ENCODE measurements around the gene FUT6. TPM values are rescaled to one million over a fixed set of nuclear protein-coding genes. Genes with fewer than 3 reads are reported as not detected.
"Not testable (repeated sequence)": the region's sequence is repeated elsewhere in the genome, so short reads cannot be mapped to it uniquely, and the experiment has no call there.

The FUT6 gene
- total RNA-seq, 1 donor from 2014 or later, result not detected

- Histone ChIP-seq H3K4me1 (ENCODE audit: control insufficient read depth in 3 of 3, insufficient read depth in 3 of 3, low read length in 3 of 3) (peaks cover 7 to 8% (median 8%) of the 10 kb centered on the region in 3 donors), H3K27ac (ENCODE audit: low read depth, low read length) (no peak overlapping the region), H3K36me3 (ENCODE audit: control insufficient read depth in 3 of 3, insufficient read depth in 3 of 3, low read length in 3 of 3) (no peaks in the 10 kb centered on the region), H3K9ac (ENCODE audit: low read depth in 1 of 3, low read length in 3 of 3) (no peak overlapping the region), H3K27me3 (ENCODE audit: control insufficient read depth in 3 of 3, insufficient read depth in 3 of 3, low read length in 3 of 3) (peaks cover 0 to 21% (median 6%) of the 10 kb centered on the region in 3 donors), H3K9me3 (ENCODE audit: control insufficient read depth in 3 of 3, low read length in 3 of 3) (no peaks in the 10 kb centered on the region), H3K4me3 (ENCODE audit: low read length in 3 of 3) (no peak overlapping the region)
These were observed 37.9 kb upstream of the FUT6 start for GRCh38 chr19:5877427-5877826.

DNA sequence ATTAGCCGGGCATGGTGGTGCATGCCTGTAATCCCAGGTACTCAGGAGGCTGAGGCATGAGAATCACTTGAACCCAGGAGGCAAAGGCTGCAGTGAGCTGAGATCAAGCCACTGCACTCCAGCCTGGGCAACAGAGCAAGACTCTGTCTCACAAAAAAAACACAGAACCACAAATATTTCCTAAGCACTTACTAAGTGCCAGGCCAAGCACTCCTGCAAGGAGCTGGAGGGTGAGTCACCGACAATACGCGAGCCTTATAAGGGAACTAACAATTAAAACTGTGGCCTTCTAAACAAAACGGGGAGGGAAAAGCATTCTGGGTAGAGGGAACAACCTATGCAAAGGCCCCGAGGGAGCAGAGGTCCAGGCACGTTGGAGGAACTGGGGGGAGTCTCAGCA lies 35.0 kb upstream of the FUT6 start:
- not testable (repeated sequence) for H3K27ac ChIP-seq (ENCODE audit: low read depth, low read length); H3K4me1 ChIP-seq (ENCODE audit: control insufficient read depth in 3 of 3, insufficient read depth in 3 of 3, low read length in 3 of 3); H3K9ac ChIP-seq (ENCODE audit: low read depth in 1 of 3, low read length in 3 of 3); H3K36me3 ChIP-seq (ENCODE audit: control insufficient read depth in 3 of 3, insufficient read depth in 3 of 3, low read length in 3 of 3); H3K4me3 ChIP-seq (ENCODE audit: low read length in 3 of 3); H3K9me3 ChIP-seq (ENCODE audit: control insufficient read depth in 3 of 3, low read length in 3 of 3)
- peaks cover 0 to 17% (median 6%) of the 10 kb centered on the region in 3 donors for H3K27me3 ChIP-seq (ENCODE audit: control insufficient read depth in 3 of 3, insufficient read depth in 3 of 3, low read length in 3 of 3)

DNA sequence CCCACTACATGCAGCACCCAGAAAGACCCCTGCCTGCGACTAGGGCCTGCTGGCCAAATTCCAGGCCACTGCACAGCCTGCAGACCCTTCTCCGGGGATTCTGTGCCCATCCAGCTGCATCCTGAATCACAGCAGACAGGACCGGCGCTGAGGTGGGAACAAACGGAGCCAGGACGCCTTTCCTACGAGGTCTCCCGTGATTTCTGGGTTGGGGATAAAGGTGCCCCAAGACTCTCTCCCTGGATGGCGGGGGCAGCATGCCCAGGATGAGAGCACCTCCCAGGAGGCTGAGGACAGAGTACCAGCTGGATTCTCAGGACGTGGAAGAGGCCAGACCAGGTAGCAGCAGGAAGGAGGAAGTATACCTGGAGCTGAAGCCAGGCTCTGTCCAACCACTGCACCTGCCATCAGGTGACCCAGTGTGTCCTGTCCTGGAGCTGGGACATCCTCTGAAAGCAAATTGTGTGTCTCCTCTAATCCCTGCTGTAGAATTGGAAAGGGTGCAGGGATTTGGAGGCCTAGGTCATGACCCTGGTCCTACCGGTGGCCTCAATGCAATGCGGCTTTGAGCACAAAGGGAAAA lies 34.2 kb upstream of the FUT6 start:
- Histone ChIP-seq H3K9me3 (ENCODE audit: control insufficient read depth in 3 of 3, low read length in 3 of 3) (no peaks in the 10 kb centered on the region), H3K4me3 (ENCODE audit: low read length in 3 of 3) (no peak overlapping the region), H3K4me1 (ENCODE audit: control insufficient read depth in 3 of 3, insufficient read depth in 3 of 3, low read length in 3 of 3) (no peaks in the 10 kb centered on the region), H3K9ac (ENCODE audit: low read depth in 1 of 3, low read length in 3 of 3) (no peak overlapping the region), H3K27ac (ENCODE audit: low read depth, low read length) (no peak overlapping the region), H3K36me3 (ENCODE audit: control insufficient read depth in 3 of 3, insufficient read depth in 3 of 3, low read length in 3 of 3) (no peaks in the 10 kb centered on the region), H3K27me3 (ENCODE audit: control insufficient read depth in 3 of 3, insufficient read depth in 3 of 3, low read length in 3 of 3) (peaks cover 0 to 12% (median 6%) of the 10 kb centered on the region in 3 donors)

DNA sequence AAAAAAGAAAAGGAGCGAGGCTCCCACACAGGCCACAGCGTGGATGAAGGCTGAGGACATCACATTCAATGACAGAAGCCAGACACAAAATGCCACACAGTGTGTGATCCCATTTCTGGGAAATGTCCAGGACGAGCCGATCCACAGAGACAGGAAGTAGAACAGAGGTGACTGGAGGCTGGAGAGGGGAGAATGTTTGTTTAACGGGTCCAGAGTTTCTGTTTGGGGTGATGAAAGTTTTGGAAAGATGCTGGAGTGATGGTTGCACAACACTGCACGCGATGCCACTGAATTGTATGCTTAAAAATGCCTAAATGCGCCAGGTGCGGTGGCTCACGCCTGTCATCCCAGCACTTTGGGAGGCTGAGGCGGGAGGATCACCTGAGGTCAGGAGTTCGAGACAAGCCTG lies 31.5 kb upstream of the FUT6 start:
- peaks cover 0 to 5% (median 3%) of the 10 kb centered on the region in 3 donors for H3K27me3 ChIP-seq (ENCODE audit: control insufficient read depth in 3 of 3, insufficient read depth in 3 of 3, low read length in 3 of 3)
- no peak overlapping the region for H3K9ac ChIP-seq (ENCODE audit: low read depth in 1 of 3, low read length in 3 of 3)
- H3K27ac ChIP-seq (ENCODE audit: low read depth, low read length), result no peak overlapping the region
- no peaks in the 10 kb centered on the region for H3K4me1 ChIP-seq (ENCODE audit: control insufficient read depth in 3 of 3, insufficient read depth in 3 of 3, low read length in 3 of 3)
- no peak overlapping the region for H3K4me3 ChIP-seq (ENCODE audit: low read length in 3 of 3)
- H3K9me3 ChIP-seq (ENCODE audit: control insufficient read depth in 3 of 3, low read length in 3 of 3), result no peaks in the 10 kb centered on the region
- no peaks in the 10 kb centered on the region for H3K36me3 ChIP-seq (ENCODE audit: control insufficient read depth in 3 of 3, insufficient read depth in 3 of 3, low read length in 3 of 3)

DNA sequence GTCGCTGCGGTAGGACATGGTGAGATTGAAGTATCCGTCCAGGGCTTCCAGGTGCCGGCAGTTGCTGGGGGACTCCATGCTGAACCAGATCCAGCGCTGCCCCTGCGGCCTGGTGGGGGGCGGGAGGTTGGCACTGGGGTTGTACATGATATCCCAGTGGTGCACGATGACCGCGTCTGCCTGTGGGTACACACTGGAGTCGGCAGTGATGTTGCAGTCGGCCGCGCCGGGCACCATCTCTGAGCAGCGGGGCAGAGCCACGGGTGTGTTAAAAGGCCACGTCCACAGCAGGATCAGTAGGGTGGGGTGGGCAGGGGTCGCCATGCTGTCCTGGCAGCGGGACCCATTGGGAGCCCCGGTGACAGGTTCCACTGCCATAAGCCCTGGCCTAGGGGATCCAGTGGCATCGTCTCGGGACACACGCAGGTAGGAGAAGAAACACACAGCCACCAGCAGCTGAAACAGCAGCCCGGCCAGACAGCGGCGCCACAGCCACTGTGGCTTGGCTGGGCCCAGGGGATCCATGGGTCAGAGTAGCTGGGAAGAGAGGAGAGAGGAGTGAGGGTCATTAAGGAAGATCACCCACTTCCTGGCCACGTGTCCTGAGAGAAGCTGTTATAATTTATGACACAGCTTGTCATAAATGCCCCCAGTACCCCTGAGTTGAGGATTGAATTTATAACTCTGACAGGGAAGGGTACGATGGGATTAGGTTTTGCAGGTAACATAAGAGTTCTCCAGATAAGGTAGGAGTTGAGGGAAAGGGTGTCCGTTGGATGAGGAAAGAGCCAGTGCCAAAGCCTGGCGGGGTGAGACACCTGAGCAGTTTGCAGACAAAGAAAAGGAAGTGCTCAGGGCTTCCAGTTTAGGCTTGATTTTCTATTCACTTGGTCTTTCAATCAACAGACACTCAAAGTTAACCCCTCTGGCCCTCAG lies 28.0 kb upstream of the FUT6 start:
- H3K9me3 ChIP-seq (ENCODE audit: control insufficient read depth in 3 of 3, low read length in 3 of 3), result no peaks in the 10 kb centered on the region
- peaks cover 5 to 19% (median 17%) of the 10 kb centered on the region in 3 donors for H3K27me3 ChIP-seq (ENCODE audit: control insufficient read depth in 3 of 3, insufficient read depth in 3 of 3, low read length in 3 of 3)
- no peak overlapping the region for H3K27ac ChIP-seq (ENCODE audit: low read depth, low read length)
- H3K9ac ChIP-seq (ENCODE audit: low read depth in 1 of 3, low read length in 3 of 3), result no peak overlapping the region
- no peaks in the 10 kb centered on the region for H3K4me1 ChIP-seq (ENCODE audit: control insufficient read depth in 3 of 3, insufficient read depth in 3 of 3, low read length in 3 of 3)
- no peaks in the 10 kb centered on the region for H3K36me3 ChIP-seq (ENCODE audit: control insufficient read depth in 3 of 3, insufficient read depth in 3 of 3, low read length in 3 of 3)
- no peak overlapping the region for H3K4me3 ChIP-seq (ENCODE audit: low read length in 3 of 3)

DNA sequence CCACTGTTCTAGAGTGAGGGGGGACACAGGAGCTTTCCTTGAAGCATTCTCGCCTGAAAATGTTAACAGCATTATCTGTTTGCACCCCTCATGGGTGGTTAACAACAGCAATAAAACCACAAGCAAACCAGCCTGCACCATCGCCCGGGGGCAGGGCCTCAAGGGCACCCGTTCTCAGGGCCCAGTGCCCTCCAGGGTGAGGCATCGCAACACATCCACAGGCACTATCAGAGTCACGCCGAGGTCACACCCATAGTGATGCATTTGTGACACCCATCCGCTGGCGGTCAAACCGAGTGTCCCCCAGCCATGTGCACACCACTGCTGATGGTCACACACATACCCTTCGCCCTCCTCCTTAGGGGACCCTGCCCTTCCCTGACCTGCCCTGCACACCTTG lies 26.3 kb upstream of the FUT6 start:
- H3K36me3 ChIP-seq (ENCODE audit: control insufficient read depth in 3 of 3, insufficient read depth in 3 of 3, low read length in 3 of 3), result no peaks in the 10 kb centered on the region

DNA sequence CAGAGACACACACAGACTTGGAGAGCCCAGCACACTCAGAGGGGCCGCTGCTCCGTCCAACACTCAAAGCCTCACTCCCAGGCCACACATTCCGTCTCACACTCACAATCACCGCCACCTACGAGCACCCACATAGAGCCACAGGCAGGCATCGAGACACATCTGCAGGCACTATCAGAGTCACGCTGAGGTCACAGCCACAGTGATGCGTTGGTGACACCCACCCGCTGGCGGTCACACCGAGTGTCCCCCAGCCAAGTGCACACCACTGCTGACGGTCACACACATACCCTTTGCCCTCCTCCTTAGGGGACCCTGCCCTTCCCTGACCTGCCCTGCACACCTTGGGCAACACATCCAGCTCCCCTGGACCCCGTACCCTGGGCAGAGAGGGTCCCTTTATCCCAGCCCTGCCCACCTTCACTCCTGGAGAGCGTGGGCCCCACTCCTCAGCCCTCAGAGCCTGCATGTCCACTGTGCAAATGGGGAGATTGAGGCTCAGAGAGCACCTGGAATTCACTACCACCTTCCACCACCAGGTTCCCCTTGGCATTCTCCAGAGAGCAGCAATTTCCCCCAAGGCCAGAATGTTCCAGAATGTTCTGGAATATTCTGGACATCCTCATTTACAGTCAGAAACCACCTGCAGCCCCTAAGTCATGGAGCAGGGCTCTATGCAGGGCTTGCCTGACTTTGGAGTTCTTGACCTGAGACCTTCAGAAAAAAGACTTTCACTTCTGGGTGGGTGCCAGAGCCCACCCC lies 25.4 kb upstream of the FUT6 start:
- Histone ChIP-seq H3K36me3 (ENCODE audit: control insufficient read depth in 3 of 3, insufficient read depth in 3 of 3, low read length in 3 of 3) (no peaks in the 10 kb centered on the region), H3K27me3 (ENCODE audit: control insufficient read depth in 3 of 3, insufficient read depth in 3 of 3, low read length in 3 of 3) (peaks cover 5 to 31% (median 17%) of the 10 kb centered on the region in 3 donors), H3K27ac (ENCODE audit: low read depth, low read length) (no peak overlapping the region), H3K9ac (ENCODE audit: low read depth in 1 of 3, low read length in 3 of 3) (no peak overlapping the region), H3K9me3 (ENCODE audit: control insufficient read depth in 3 of 3, low read length in 3 of 3) (no peaks in the 10 kb centered on the region), H3K4me1 (ENCODE audit: control insufficient read depth in 3 of 3, insufficient read depth in 3 of 3, low read length in 3 of 3) (no peaks in the 10 kb centered on the region), H3K4me3 (ENCODE audit: low read length in 3 of 3) (no peak overlapping the region)

More for the DNA sequence above, 26.3 kb upstream of the FUT6 start:
- H3K4me3 ChIP-seq (ENCODE audit: low read length in 3 of 3), result no peak overlapping the region
- H3K4me1 ChIP-seq (ENCODE audit: control insufficient read depth in 3 of 3, insufficient read depth in 3 of 3, low read length in 3 of 3), result no peaks in the 10 kb centered on the region
- H3K27ac ChIP-seq (ENCODE audit: low read depth, low read length), result no peak overlapping the region
- H3K9me3 ChIP-seq (ENCODE audit: control insufficient read depth in 3 of 3, low read length in 3 of 3), result no peaks in the 10 kb centered on the region
- H3K9ac ChIP-seq (ENCODE audit: low read depth in 1 of 3, low read length in 3 of 3), result no peak overlapping the region
- H3K27me3 ChIP-seq (ENCODE audit: control insufficient read depth in 3 of 3, insufficient read depth in 3 of 3, low read length in 3 of 3), result peaks cover 5 to 27% (median 17%) of the 10 kb centered on the region in 3 donors

GRCh38 chr19:5864013-5864720 lies 24.7 kb upstream of the FUT6 start:
- no peaks in the 10 kb centered on the region for H3K4me1 ChIP-seq (ENCODE audit: control insufficient read depth in 3 of 3, insufficient read depth in 3 of 3, low read length in 3 of 3)
- no peaks in the 10 kb centered on the region for H3K9me3 ChIP-seq (ENCODE audit: control insufficient read depth in 3 of 3, low read length in 3 of 3)
- no peak overlapping the region for H3K27ac ChIP-seq (ENCODE audit: low read depth, low read length)
- peaks cover 5 to 36% (median 20%) of the 10 kb centered on the region in 3 donors for H3K27me3 ChIP-seq (ENCODE audit: control insufficient read depth in 3 of 3, insufficient read depth in 3 of 3, low read length in 3 of 3)
- no peaks in the 10 kb centered on the region for H3K36me3 ChIP-seq (ENCODE audit: control insufficient read depth in 3 of 3, insufficient read depth in 3 of 3, low read length in 3 of 3)
- H3K9ac ChIP-seq (ENCODE audit: low read depth in 1 of 3, low read length in 3 of 3), result no peak overlapping the region
- no peak overlapping the region for H3K4me3 ChIP-seq (ENCODE audit: low read length in 3 of 3)

GRCh38 chr19:5863030-5863665 lies 23.6 kb upstream of the FUT6 start:
- peaks cover 5 to 37% (median 26%) of the 10 kb centered on the region in 3 donors for H3K27me3 ChIP-seq (ENCODE audit: control insufficient read depth in 3 of 3, insufficient read depth in 3 of 3, low read length in 3 of 3)
- H3K27ac ChIP-seq (ENCODE audit: low read depth, low read length), result no peak overlapping the region
- H3K9me3 ChIP-seq (ENCODE audit: control insufficient read depth in 3 of 3, low read length in 3 of 3), result no peaks in the 10 kb centered on the region
- H3K9ac ChIP-seq (ENCODE audit: low read depth in 1 of 3, low read length in 3 of 3), result no peak overlapping the region
- no peaks in the 10 kb centered on the region for H3K4me1 ChIP-seq (ENCODE audit: control insufficient read depth in 3 of 3, insufficient read depth in 3 of 3, low read length in 3 of 3)
- no peak overlapping the region for H3K4me3 ChIP-seq (ENCODE audit: low read length in 3 of 3)
- no peaks in the 10 kb centered on the region for H3K36me3 ChIP-seq (ENCODE audit: control insufficient read depth in 3 of 3, insufficient read depth in 3 of 3, low read length in 3 of 3)

All from skeletal muscle tissue (tissue), 4 donors.